Heart right ventricle (tissue), 16 donors: Measurements from ENCODE around the gene NLGN4X. TPM values are rescaled to one million over a fixed set of nuclear protein-coding genes. Genes with fewer than 3 reads are reported as not detected.

ENCODE experiments used
- ATAC-seq, 8 donors: fragments of 200-7000 bp; cut with Tn5 transposase; one replicate each; pipeline ENCODE4 v1.9.1; 2020; ENCODE audit warnings: mild to moderate bottlenecking in 8 of 8, moderate library complexity in 8 of 8, moderate number of reproducible peaks in 1 of 8
- DNase-seq, 2 donors: peaks; one replicate each; pipeline ENCODE4 v3.0.0-alpha.2; 2020
- H3K27ac ChIP-seq, 10 donors: fragments of 200-600 bp; sonication (generic) in 2 of 10; one replicate each; pipeline versions ENCODE4 v1.5.0 to v1.8.0; 2020 to 2022; ENCODE audit warnings: mild to moderate bottlenecking in 3 of 10
- H3K27me3 ChIP-seq, 7 donors: fragments of 200-600 bp; one replicate each; pipeline ENCODE4 v1.8.0; 2021 to 2022; ENCODE audit warnings: mild to moderate bottlenecking in 2 of 7
- H3K36me3 ChIP-seq, 9 donors: fragments of 200-600 bp; sonication (generic) in 1 of 9; one replicate each; pipeline versions ENCODE4 v1.5.0 to v1.8.0; 2020 to 2022; ENCODE audit warnings: mild to moderate bottlenecking in 2 of 9
- H3K4me1 ChIP-seq, 9 donors: fragments of 200-600 bp; sonication (generic) in 1 of 9; one replicate each; pipeline versions ENCODE4 v1.5.0 to v1.8.0; 2020 to 2022; ENCODE audit warnings: mild to moderate bottlenecking in 4 of 9
- H3K4me3 ChIP-seq, 10 donors: fragments of 200-600 bp; sonication (generic) in 2 of 10; one replicate each; pipeline versions ENCODE4 v1.5.0 to v1.8.0; 2020 to 2022; ENCODE audit warnings: mild to moderate bottlenecking in 7 of 10, moderate library complexity in 2 of 10
- H3K9me3 ChIP-seq, 11 donors: fragments of 200-600 bp in 10 of 11; sonication (generic) in 2 of 11; one replicate each; pipeline versions ENCODE4 v1.5.0 to v1.8.0; 2013 to 2022; ENCODE audit warnings: mild to moderate bottlenecking in 2 of 11, control low read depth in 1 of 11, moderate library complexity in 1 of 11
- WGBS, 2 donors: extraction: QIAGEN DNeasy Blood & Tissue Kit; methylation state at CpG; one replicate each; pipeline ENCODE4 v1.1.7; 2013; ENCODE audit warnings: inconsistent platforms in 1 of 2; 5-methylcytosine and 5-hydroxymethylcytosine counted together
- intact Hi-C, 10 donors: fragments of 100-400 bp; cut with DNase I; formaldehyde crosslinking; loops; one replicate each; pipeline versions ENCODE4 v1.11.1 to v1.14.2; 2022
- polyA plus RNA-seq, 2 donors: library from polyadenylated mRNA; stranded (reverse); fragments of 200-250 nt; gene quantifications; one replicate each; pipeline ENCODE4 v1.2.3, GENCODE V29; 2013
- total RNA-seq, 10 donors: library from RNA; stranded (reverse); fragmentation: NEBNext Ultra II Directional in 3 of 10; extraction: Animal tissue kit (Norgen Biotek cat#: 25700) in 3 of 10; gene quantifications; one replicate each; pipeline versions ENCODE4 v1.2.1 to v1.2.4, GENCODE V29; 2021 to 2023
- TF ChIP-seq, protein P1 (sequence below), 9 donors: fragments of 200-600 bp; sonication (generic) in 2 of 9; IDR thresholded peaks; one replicate each; pipeline versions ENCODE4 v1.5.0 to v1.8.0; 2021 to 2022; ENCODE audit warnings: antibody characterized with exemption in 9 of 9, mild to moderate bottlenecking in 5 of 9, moderate library complexity in 1 of 9
- donor health status: Arrhythmogenic right ventricular cardiomyopathy.
- donor health status: ischemic (EF 13 %, LVEDD 7.1; RV severe dilation, severe dysfunction).
- donor health status: healthy with polysubstance abuse.
- donor health status: DM: no; HTN: yes; CAD: no.
- donor health status: DM: no; HTN: no; CAD: no.
- donor health status: ischemic (EF 25% LVEDD 6.9; RV normal size, moderate dysfunction).
- donor health status: ischemic (EF 25% LVEDD 5.7; RV mildly dilated, moderate dysfunction).
- donor health status: healthy.
- donor health status: DM: yes; HTN: yes; CAD: no.
- donor health status: Ischemic cardiomyopathy.
- donor health status: ischemic (EF 35%, LVEDD 5.7; RV mildly dilated, moderate dysfunction).
- donor health status: nonischemic (EF 11% LVEDD 7.7; RV severe dilation, severe dysfunction).
- donor health status: DM: yes; HTN: yes; CAD: no.
- donor health status: PGD.
- donor health status: ischemic (EF 29% LVEDD 5.4; RV normal size, mild dysfunction).
- donor health status: nonischemic (EF 23%, LVEDD 6.1; RV moderate dilation, normal function).

NLGN4X gene
- total and polyA plus RNA-seq, 12 donors: 0.37 to 4.1 (median 1.6) TPM

DNA sequence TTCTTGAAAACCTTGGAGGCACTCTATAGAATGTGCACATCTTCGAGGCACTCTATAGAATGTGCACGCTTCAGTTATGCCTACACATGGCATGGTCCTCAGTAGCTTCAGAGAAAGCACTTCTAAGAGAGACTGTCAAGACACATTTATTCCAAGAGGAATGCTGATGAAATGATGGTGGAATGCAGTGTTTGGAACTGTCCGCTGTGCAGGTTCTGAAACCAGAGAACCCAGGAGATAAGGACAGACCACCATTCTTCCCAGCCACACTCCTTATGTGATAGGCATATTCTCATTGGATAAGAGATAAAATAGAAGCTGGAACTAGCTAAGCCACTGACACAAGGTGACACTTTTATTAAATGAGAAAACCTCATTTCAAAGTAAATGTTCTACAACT, 263.3 kb downstream of the NLGN4X start:
- 82 to 83% methylated on average over 3 of the region's 3 CpGs for WGBS, 2 donors
- no peak for ATAC-seq
- intact Hi-C loops: loop anchor here in 1 of 10 donors (10.0 kb wide), 1 partner anchor 59 kb away; no protein-coding TSS in a partner anchor

DNA sequence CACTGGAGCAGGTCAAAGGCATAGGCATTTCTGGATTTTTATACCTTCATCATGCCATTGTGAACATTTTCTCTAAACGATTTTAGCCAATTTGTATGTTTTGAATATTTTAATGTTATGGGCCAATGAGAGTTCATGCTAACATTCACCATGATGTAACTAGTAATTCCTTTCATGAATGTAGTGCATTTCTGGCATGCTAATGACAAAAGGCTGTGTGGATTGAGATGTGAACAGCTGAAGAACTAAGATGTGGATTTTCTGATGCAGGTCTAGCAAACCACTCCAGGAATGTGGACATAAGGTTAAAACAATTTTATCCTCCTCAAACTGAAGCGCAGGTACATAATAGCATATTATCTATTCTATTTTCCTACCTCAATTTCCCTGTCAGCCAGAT, 269.4 kb downstream of the NLGN4X start:
- intact Hi-C loops: no loop called here
- no peak overlapping the region for H3K4me3 ChIP-seq
- ATAC-seq (no peak), DNase-seq (no peak)
- WGBS, 2 donors: 75 to 78% methylated on average over 2 of the region's 2 CpGs
- H3K4me1 ChIP-seq: no peaks in the 10 kb centered on the region
- H3K27me3 ChIP-seq: no peaks in the 10 kb centered on the region
- no peaks in the 10 kb centered on the region for H3K9me3 ChIP-seq
- TF ChIP-seq, protein P1, sequence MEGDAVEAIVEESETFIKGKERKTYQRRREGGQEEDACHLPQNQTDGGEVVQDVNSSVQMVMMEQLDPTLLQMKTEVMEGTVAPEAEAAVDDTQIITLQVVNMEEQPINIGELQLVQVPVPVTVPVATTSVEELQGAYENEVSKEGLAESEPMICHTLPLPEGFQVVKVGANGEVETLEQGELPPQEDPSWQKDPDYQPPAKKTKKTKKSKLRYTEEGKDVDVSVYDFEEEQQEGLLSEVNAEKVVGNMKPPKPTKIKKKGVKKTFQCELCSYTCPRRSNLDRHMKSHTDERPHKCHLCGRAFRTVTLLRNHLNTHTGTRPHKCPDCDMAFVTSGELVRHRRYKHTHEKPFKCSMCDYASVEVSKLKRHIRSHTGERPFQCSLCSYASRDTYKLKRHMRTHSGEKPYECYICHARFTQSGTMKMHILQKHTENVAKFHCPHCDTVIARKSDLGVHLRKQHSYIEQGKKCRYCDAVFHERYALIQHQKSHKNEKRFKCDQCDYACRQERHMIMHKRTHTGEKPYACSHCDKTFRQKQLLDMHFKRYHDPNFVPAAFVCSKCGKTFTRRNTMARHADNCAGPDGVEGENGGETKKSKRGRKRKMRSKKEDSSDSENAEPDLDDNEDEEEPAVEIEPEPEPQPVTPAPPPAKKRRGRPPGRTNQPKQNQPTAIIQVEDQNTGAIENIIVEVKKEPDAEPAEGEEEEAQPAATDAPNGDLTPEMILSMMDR (IDR thresholded peaks at IDR 0.05): no peak
- H3K27ac ChIP-seq: no peak overlapping the region
- H3K36me3 ChIP-seq: no peaks in the 10 kb centered on the region

More for the DNA sequence above, 263.3 kb downstream of the NLGN4X start:
- Histone ChIP-seq H3K27me3 (no peaks in the 10 kb centered on the region), H3K4me3 (no peak overlapping the region), H3K36me3 (no peaks in the 10 kb centered on the region), H3K4me1 (no peaks in the 10 kb centered on the region), H3K27ac (no peak overlapping the region), H3K9me3 (no peaks in the 10 kb centered on the region)
- DNase-seq: no peak
- TF ChIP-seq, protein P1 (IDR thresholded peaks at IDR 0.05): no peak

DNA sequence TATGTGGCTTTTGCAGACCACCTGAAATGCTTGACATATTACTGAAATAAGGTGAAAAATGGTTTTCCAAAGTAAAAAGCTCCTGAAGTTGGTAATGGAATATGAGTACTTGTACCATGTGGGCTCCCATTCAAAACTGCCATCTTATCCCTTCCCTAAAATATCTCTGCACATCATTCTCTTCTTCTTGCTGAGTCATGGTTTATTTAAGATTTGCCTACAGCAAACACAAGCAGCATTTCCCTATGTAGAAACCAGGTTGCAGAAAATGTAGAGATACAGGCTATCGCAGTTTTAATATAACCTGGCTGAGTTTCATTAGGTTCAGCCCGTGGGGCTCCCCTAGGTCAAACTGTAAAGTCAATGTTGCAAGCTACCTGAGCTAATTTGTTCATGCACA, 270.1 kb downstream of the NLGN4X start:
- WGBS, 2 donors: 65 to 74% methylated on average over 2 of the region's 2 CpGs
- no peak overlapping the region for H3K4me3 ChIP-seq
- no peaks in the 10 kb centered on the region for H3K36me3 ChIP-seq
- no peak for DNase-seq
- no peak for ATAC-seq
- TF ChIP-seq, protein P1 (IDR thresholded peaks at IDR 0.05): no peak
- H3K27ac ChIP-seq: no peak overlapping the region
- H3K4me1 ChIP-seq: no peaks in the 10 kb centered on the region
- intact Hi-C loops: no loop called here
- no peaks in the 10 kb centered on the region for H3K9me3 ChIP-seq
- H3K27me3 ChIP-seq: no peaks in the 10 kb centered on the region

DNA sequence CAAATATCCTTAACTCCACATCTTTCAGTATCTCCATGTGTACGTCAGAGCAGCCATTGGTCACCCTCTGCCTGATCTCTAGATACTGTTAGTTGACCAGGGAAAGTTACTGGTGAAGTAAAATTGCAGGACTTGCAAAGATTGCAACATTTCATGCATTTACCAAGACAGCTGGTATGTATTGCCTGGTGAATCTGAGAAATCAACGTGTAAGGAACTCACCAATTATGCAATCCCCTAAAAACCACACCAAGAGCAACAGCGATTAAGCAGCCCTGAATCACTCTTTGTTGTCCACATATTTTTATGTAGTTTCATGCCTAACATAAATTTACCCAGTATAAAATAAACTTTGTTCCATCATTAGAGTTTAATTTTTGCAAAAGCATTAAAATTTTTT, 271.2 kb downstream of the NLGN4X start:
- DNase-seq (no peak), ATAC-seq (no peak)
- no peaks in the 10 kb centered on the region for H3K9me3 ChIP-seq
- no peak overlapping the region for H3K27ac ChIP-seq
- WGBS, 2 donors: 52 to 58% methylated on average over 3 of the region's 3 CpGs
- TF ChIP-seq, protein P1 (IDR thresholded peaks at IDR 0.05): no peak
- no peaks in the 10 kb centered on the region for H3K4me1 ChIP-seq
- no peaks in the 10 kb centered on the region for H3K36me3 ChIP-seq
- H3K27me3 ChIP-seq: no peaks in the 10 kb centered on the region
- no peak overlapping the region for H3K4me3 ChIP-seq
- intact Hi-C loops: no loop called here
